GM19463 (cell line): ENCODE measurements around the gene CST5.
"Not testable (repeated sequence)": the region's sequence is repeated elsewhere in the genome, so short reads cannot be mapped to it uniquely, and the experiment has no call there.

Experiments used
- ATAC-seq: cut with Tn5 transposase; IDR thresholded peaks from one replicate; pipeline ENCODE4 v1.9.1; 2021; ENCODE audit warnings: mild to moderate bottlenecking, moderate library complexity; ENCODE audit not compliant: unreplicated experiment

CST5 gene

GRCh38 chr20:23890867-23891266 is 11.3 kb upstream of the CST5 start:
- ATAC-seq: not testable (repeated sequence)

DNA sequence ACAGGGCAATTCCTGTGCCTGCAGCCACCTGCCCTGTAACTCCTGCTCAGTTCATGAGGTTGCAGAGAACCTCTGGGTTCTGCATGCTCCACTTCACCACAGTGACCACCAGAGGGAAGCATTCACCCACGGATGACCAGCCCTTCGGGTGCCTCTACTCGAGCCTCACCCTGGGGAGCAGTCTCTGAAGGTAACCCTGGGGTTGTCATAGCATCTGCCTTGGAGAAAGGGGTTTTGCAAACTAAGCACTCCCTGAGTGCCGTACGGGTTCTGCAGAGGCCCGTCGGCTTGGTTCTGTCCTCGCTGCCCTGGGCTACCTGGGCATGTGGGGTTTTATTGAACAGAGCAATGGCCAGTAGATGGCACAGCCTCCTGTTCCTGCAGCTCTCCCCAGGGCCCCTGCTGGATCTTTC is 10.2 kb upstream of the CST5 start:
- no peak for ATAC-seq

GRCh38 chr20:23887856-23888255 is 8.3 kb upstream of the CST5 start:
- no peak for ATAC-seq

DNA sequence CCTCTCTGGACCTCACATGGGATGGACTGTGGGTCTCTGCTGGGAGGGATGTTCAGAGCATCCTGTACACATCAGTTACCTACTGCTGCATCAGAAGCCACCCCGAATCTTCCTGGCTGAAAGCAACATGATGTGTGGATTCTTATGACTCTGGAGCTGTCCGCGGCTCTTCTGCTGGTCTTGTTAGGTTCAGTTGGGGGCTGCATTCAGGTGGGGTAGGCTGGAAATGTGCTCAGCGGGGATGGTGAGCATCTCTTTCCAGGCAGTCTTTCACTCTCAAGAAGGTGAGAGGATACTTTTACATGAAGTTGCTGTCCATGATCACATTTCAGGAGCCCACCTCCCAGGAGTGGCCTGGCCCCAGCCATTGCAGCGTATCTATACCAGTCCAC is 5.2 kb upstream of the CST5 start:
- ATAC-seq: no peak

DNA sequence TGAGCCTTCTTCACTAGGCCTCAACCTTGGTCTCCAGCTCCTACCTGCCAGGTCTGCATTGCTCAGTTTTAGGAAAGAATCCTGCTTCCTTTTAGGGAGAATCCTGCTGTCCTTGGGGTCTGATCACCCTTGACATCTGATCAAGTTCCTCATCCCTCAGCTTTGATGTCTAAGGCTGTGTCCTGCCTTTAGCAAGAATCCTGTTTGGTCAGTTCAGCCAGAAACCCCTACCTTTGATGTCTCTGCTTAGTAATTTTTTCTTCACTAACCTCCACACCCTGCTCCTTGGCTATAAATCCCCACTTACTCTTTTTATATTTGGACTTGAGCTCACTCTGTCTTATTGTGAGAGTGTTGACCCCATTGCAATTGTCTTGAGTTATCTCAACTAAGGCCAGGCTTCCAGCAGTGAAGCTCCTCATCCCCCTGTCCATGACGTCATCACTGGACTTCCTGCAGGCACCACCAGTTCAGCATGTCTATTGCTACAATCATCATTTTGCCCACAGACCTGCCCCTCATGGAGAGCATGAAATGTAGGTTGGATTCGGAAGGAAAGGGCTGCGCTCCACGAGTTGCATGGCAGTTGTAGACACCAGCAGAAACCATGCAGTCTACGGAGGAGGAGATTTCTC is 4.7 kb upstream of the CST5 start:
- ATAC-seq: no peak

DNA sequence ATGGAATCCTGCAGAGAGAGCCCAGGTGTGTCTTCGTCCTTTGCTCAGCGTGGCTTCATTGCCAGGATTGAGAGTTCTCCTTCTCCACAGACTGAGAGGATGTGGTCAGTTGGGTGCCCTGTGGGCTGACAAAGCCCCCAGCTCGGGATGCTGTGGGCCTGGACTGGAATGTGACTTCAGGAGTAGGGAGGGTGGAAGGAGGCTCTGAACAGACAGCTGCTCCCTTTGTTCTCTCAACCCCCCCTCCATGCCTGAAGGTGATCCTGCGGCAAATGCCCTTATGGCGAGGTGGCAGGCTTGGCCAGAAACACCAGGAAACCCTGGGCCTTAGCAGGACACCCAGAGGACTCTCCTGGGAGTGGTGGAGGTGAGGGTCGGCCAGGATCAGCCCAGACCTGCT is 1.8 kb upstream of the CST5 start:
- no peak for ATAC-seq

- no peak for ATAC-seq
These were observed 869 bp upstream of the CST5 start for GRCh38 chr20:23880417-23880816.

GRCh38 chr20:23879811-23880374 is 345 bp upstream of the CST5 start:
- no peak for ATAC-seq

DNA sequence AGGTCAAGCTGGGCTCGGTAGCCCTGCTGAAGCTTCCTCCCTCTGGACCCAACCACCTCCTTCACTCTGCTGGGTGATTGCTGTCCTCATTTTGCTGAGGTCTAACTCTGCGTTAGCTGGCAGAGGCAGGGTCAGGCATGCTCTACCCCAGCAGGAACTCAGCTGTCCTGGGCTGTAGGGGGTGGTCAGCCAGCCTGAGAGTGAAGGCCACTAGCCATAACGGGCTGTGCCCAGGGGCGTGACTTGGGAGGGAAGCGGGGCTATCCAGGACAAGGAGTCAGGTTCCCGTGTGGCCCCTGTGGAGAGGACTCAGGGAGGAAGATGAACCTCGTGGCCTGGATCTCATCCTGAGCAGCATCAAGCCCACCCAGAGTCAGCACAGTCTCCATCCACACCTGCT is 761 bp downstream of the CST5 start:
- no peak for ATAC-seq

DNA sequence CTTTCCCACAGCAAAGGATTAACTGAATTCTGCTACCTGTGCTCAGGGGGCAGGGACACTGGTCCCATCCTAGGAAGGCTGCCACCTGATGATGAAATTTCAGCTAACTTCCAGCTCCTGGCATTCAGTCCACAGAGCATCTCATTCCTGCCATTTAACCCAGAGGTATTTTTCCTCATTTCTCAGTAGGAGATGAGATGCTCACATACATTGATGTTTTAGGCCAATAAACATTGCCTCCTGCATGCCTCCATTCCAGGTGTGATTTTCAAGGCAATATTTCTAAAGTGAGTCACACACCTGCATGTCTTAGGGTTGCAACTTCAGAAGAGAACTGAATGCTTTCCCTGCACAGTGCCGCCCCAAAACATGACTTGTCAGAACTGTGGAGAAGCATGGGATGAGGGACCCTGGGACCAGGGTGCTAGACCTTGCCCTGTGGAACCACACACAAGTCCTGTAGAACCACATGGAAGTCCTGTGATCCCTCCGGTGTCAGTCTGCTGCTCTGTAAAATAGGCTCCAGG is 1.5 kb downstream of the CST5 start:
- ATAC-seq: not testable (repeated sequence)

- no peak for ATAC-seq
These were observed 2.0 kb downstream of the CST5 start for GRCh38 chr20:23877524-23877923.

DNA sequence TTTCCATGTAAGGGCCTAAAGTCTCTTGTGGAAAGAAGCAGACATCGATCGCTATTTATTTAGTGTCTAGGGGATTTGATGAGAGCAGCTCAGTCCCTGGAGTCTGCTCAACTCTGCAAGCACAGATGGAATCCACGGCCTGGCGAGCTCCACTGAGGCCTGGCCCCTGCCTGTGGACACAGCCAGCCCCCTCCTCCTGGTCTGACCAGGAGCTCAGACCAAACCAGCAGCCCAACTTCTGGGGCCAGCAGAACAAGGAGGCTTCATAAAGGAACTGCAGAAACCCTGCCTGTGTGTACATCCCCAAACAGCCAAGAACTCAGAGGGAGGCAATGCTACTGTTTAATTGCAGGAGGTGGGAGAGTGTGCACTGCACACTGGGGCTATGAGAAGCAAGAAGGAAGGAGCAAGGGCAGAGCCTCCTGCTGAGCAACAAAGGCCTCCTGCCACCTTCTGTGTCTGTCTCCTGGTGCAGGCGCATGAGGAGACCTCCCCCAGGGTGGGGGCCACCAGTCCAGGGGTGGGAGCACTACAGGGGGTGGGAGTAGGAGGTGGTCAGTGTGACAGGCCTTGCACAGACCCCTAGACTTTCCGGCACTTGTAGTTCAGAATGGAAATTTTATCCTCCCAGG is 3.8 kb downstream of the CST5 start:
- ATAC-seq: no peak

DNA sequence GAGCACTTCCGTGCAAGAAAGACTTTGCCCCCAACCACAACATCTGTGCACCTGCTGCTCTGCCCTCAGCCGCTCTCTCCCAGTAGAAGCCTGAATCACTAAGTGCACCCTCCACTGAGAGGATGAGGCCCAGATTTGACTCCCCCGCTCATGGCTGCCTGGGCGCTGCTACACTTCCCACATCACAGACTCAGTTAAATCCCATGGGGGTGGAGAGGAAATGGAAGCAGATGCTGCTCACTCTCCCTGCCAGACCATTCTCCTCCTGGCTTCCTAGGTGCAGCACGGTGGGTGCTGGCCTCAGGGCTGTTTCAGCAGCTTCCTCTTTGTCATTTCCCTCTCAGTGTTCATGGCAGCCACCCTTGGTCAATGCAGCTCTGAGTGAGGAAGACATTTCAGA is 4.8 kb downstream of the CST5 start:
- no peak for ATAC-seq

DNA sequence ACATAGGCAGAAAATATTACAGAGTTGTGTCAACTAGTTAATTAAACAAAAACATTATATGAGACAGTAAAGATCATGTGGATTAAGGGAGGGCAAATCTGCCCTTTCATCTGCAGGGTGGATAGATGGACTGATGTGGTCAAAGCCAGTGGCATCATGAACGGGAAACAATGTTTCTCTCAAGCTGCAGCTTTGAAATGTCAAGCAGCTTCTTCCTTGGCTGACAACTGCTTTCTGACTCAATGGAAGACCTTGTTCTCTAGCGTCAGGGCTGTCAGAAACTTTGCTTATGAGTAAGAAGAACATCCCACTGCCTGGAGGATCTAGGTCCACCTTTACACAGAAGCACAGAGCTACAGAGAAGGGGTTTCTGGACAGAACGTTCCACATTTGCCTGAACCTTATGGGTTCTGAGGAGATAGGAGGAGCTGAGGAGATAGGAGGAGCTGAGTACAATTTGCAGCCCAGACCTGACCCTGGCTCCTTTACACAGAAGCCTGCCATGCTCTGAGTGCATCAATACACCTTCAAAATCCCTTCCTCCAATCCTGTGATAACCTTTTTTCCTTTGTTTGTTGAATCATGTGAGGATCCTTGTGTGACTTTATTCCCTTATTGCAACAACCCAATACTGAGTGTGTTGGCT is 6.1 kb downstream of the CST5 start:
- no peak for ATAC-seq

- no peak for ATAC-seq
These were observed 7.5 kb downstream of the CST5 start for GRCh38 chr20:23872065-23872464.

GRCh38 chr20:23870461-23870860 is 9.1 kb downstream of the CST5 start:
- no peak for ATAC-seq

DNA sequence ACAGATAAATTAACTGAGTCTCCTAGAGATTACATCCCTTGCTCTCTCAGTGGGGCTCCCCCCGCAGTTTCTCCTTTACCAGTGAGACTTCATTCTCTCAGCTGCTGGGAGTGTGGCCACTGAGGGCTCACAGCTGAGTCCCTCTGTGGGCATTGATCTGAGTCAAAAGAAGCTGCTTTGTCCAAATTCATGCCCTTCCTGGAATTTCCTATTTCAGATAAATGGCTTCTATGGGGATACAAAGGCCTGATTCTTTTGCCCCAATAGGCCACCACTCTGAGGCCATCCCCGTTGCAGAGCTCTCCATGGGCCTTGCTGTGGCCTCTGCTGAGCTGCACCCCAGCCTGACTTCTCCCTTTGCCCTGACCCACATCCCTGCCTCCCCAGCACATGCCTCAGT is 10.0 kb downstream of the CST5 start:
- no peak for ATAC-seq

DNA sequence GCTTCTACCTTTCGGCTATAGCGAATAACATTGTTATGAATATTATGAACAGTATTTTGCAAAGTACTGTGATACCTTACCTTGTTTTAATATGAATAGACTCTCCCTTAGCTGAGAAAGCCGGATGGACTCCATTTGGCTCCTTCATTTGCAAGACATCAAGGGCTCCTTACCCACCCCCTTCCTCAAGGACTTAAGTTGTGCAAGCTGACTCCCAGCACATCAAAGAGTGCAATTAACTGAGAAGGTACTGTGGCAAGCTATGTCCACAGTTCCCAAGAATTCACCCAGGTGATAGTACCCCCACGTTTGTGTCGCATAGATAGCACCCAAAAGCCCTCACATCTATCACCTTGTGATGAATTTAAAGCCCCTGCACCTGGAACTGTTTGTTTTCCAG is 11.2 kb downstream of the CST5 start:
- ATAC-seq: no peak

DNA sequence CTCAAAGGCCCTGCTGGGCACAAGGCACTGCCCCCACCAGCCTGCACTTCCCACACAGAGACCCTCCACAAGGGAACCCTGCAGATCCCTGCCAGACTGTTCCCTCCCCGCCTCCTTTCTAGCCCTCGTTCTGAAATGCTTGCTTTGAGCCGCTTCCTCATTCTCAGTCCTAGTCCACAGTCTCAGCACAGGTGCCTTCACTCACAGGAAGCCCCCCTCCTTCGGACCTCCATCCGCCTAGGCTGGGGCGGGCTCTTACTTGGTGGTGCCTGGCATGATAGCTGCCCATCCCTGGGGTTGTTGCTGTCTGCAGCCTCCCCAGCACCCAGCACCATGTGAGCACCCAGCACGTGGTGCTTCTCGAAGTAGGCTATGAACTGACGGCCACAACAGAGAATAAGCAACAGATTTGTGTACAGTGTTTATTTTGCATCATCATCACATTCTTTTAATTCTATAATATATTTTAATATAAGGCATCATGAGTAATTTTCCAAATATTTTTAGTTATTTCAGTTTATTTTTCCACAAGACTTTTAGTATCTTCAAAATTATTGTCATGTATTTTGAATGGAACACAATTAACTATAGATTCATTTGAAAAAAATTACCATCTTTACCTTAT is 12.3 kb downstream of the CST5 start:
- ATAC-seq: no peak

DNA sequence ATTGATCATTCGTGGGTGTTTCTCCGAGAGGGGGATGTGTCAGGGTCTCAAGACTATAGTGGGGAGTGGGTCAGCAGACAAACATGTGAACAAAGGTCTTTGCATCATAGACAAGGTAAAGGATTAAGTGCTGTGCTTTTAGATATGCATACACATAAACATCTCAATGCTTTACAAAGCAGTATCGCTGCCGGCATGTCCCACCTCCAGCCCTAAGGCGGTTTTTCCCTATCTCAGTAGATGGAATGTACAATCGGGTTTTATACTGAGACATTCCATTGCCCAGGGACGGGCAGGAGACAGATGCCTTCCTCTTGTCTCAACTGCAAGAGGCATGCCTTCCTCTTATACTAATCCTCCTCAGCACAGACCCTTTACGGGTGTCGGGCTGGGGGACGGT is 18.8 kb downstream of the CST5 start:
- not testable (repeated sequence) for ATAC-seq

- ATAC-seq: no peak
These were observed 21.5 kb downstream of the CST5 start for GRCh38 chr20:23857962-23858595.
